ENCODE results near the gene SRPX. TPM values are rescaled to one million over a fixed set of nuclear protein-coding genes. Genes with fewer than 3 reads are reported as not detected.

SRPX gene
- total and polyA plus RNA-seq, 10 of the 15 experiments (the other 5 are each of a cell fraction or from before 2014, with no cell fraction given), result 0.05 to 0.79 (median 0.23) TPM; not detected in 1

- Histone ChIP-seq H3K36me3 (ENCODE audit: control insufficient read depth in 2 of 2, insufficient read depth in 2 of 2, low read length in 1 of 2) (no peaks in the 10 kb centered on the region), H4K20me1 (ENCODE audit: control insufficient read depth, insufficient read depth) (no peaks in the 10 kb centered on the region), H3K9ac (ENCODE audit: control insufficient read depth, insufficient read depth, low read length) (no peak overlapping the region), H3K27me3 (replicated peaks in 1 of 2; ENCODE audit: control insufficient read depth in 2 of 2, insufficient read depth in 2 of 2, low read length in 1 of 2) (no peaks in the 10 kb centered on the region), H2AFZ (ENCODE audit: control insufficient read depth, low read depth, low read length) (peak overlapping the region; percentile 24), H3K4me3 (no peak overlapping the region), H3K79me2 (ENCODE audit: control insufficient read depth, insufficient read depth, low read length) (no peaks in the 10 kb centered on the region), H3K9me3 (replicated peaks; ENCODE audit: control insufficient read depth, insufficient read depth, low read length) (no peaks in the 10 kb centered on the region; the same call in 2 of the 3 replicates), H3K4me2 (ENCODE audit: control insufficient read depth, insufficient read depth) (no peak overlapping the region), H3K27ac (ENCODE audit: control insufficient read depth, insufficient read depth) (peak overlapping the region; percentile 56; the same call in 1 of the 2 replicates), H3K4me1 (ENCODE audit: control insufficient read depth, insufficient read depth, low read length) (no peaks in the 10 kb centered on the region)
- no TSS peak for BruUV-seq (replicated peaks)
- in situ Hi-C loops (cut with MboI) (no loop called here), intact Hi-C loops (cut with micrococcal nuclease; ENCODE audit: unreplicated experiment) (loop anchor here (5.0 to 10.0 kb wide), 2 partner anchors 46 to 172 kb away; no protein-coding TSS in a partner anchor)
- WGBS (ENCODE audit: insufficient coverage, insufficient replicate concordance, low lambda C conversion rate, missing lambda C conversion rate), result 27% methylated on average over 1 of the region's 1 CpG
- POLR2A ChIA-PET, result no interaction called here
- RAD21 ChIA-PET (ENCODE audit: unreplicated experiment), result no interaction called here
- CTCF ChIA-PET, result interaction anchor here (1.4 kb wide), 1 partner anchor 9 kb away, joined by 4 read pairs; no protein-coding TSS in a partner anchor
- no peak for DNase-seq (ENCODE audit: low read depth, low spot score)
- SMC1A ChIA-PET (ENCODE audit: uncharacterized antibody, unreplicated experiment), result no interaction called here
- FAIRE-seq, result no peak
- ATAC-seq, result no peak; the same call in 2 of the 3 replicates
- TF ChIP-seq E2F8 (IDR thresholded peaks at IDR 0.05; ENCODE audit: low read depth, partially characterized antibody), result no peak
- TF ChIP-seq SMC3 (IDR thresholded peaks at IDR 0.05; ENCODE audit: borderline replicate concordance, low read length), result no peak
- TF ChIP-seq IKZF2 (IDR thresholded peaks at IDR 0.05), result no peak
- no peak for TF ChIP-seq ZBTB11 (CRISPR knock-in tag; IDR thresholded peaks at IDR 0.05)
- no peak for TF ChIP-seq TARDBP (IDR thresholded peaks at IDR 0.05; ENCODE audit: borderline replicate concordance)
- no peak for TF ChIP-seq IRF4 (IDR thresholded peaks at IDR 0.05; ENCODE audit: low read depth, low read length)
- TF ChIP-seq HDAC6 (IDR thresholded peaks at IDR 0.05; ENCODE audit: unreplicated experiment), result no peak
- no peak for TF ChIP-seq ZNF622 (IDR thresholded peaks at IDR 0.05)
- no peak for TF ChIP-seq RELB (IDR thresholded peaks at IDR 0.05; ENCODE audit: low read depth)
- no peak for TF ChIP-seq MAX (IDR thresholded peaks at IDR 0.05; ENCODE audit: low read depth, low read length)
- no peak for TF ChIP-seq ATF7 (IDR thresholded peaks at IDR 0.05; ENCODE audit: low read depth)
- no peak for TF ChIP-seq BCL3 (IDR thresholded peaks at IDR 0.05; ENCODE audit: borderline replicate concordance, insufficient read depth, low read depth, low read length, poor library complexity, severe bottlenecking)
- TF ChIP-seq EZH2 (IDR thresholded peaks at IDR 0.05; ENCODE audit: borderline replicate concordance, control insufficient read depth, low read depth, low read length), result no peak
- TF ChIP-seq FOXK2 (IDR thresholded peaks at IDR 0.05), result no peak
- no peak for TF ChIP-seq YBX1 (IDR thresholded peaks at IDR 0.05)
- TF ChIP-seq NFIC (IDR thresholded peaks at IDR 0.05; ENCODE audit: low read depth, low read length), result no peak
Measured at GRCh38 chrX:38102875-38103274, 117.8 kb downstream of the SRPX start.

All from GM12878 (cell line).